ENCODE measurements around the gene TRIM71.

- TF ChIP-seq CTCF (IDR thresholded peaks at IDR 0.05) (no peak), POLR2A (IDR thresholded peaks at IDR 0.05) (no peak)
Observed at GRCh38 chr3:32831791-32832190, 14.0 kb downstream of the TRIM71 start.
